Measurements from ENCODE around the gene SPECC1L. TPM values are rescaled to one million over a fixed set of nuclear protein-coding genes. Genes with fewer than 3 reads are reported as not detected.
"Not testable (repeated sequence)": the region's sequence is repeated elsewhere in the genome, so short reads cannot be mapped to it uniquely, and the experiment has no call there.

Gene SPECC1L
- total RNA-seq, 1 donor from 2014 or later: 41.9 TPM

DNA sequence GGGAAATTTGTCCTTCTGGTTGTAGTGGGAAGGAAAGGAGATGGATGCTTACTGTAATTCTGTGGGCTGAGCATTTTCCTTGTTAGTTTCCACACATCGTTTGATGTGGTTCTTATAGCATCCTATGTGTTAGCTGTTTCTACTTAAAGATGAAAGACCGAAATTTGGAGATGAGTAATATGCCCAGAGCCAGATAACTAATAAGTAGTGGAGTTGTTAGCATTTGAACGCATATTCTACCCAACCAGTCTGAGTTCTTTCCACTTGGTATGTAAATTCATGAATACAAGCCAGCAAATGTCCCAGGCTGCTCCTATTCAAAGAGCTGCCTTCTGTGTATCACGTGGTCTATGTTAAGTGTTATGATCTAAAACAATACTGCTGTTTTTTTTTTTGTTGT lies 14.6 kb downstream of the SPECC1L start:
- DNase-seq (ENCODE audit: extremely low read depth, low read depth, low spot score): no peak

DNA sequence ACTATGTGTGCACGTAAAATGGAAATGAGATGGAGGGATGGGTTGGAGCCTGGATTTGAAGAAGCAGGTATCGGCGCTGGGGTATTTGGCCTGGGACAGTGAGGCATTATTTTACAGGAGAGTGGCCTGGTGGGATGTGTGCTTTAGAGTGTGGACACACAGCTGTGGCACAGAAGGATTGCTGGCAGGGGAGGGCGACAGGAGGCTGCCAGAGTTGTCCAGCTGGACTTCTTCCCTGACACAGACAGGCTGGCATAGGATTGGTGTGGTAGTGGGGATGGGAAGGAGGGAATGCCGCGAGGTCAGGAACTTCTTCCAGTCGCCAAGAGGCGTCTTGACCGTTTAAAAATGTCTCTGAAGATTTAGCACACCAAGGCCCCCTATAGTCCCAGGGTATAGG lies 16.6 kb downstream of the SPECC1L start:
- not testable (repeated sequence) for DNase-seq (ENCODE audit: extremely low read depth, low read depth, low spot score)

GRCh38 chr22:24287801-24288200 lies 17.2 kb downstream of the SPECC1L start:
- not testable (repeated sequence) for DNase-seq (ENCODE audit: extremely low read depth, low read depth, low spot score)

- no peak for DNase-seq (ENCODE audit: extremely low read depth, low read depth, low spot score)
These were observed 18.5 kb downstream of the SPECC1L start for GRCh38 chr22:24289114-24289513.

DNA sequence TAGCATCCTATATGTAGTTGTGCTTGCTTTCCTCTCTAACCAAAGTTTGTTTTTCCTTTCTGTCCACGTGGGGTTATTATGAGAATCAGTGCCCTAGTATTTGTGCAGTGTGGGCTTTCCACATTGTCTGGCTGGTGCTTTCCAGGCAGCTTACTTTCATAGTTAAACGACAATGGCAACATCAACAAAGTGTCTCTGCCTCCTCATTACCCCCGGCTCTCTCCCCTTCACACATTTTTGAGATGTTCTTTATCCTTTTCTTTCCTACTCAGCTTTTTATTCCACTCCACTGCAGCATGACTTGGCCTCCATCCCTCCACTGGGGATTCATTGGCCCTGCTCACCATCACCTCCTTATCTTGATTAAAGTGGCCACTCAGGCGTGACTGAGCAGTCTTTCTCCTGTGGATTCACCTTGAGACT lies 19.1 kb downstream of the SPECC1L start:
- no peak for DNase-seq (ENCODE audit: extremely low read depth, low read depth, low spot score)

DNA sequence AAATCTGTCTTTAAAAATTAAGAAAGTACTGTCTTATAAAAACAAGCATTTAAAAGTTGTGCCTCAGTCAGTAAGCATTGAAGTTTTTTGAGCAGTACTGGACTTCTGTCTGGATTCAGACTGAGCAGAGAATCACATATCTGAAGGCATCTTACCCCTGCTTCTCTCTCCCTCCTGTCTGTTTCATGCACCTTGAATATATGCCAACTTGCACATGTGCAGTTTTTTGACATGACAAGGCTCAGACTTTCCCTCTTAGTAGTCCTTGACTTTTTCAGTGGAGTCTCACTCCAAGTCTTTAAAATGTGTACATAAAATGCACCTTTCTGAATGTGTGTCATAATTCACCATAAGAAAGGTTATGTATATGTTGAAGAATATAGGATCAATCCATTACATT lies 19.8 kb downstream of the SPECC1L start:
- DNase-seq (ENCODE audit: extremely low read depth, low read depth, low spot score): no peak

- no peak for DNase-seq (ENCODE audit: extremely low read depth, low read depth, low spot score)
These were observed 21.0 kb downstream of the SPECC1L start for GRCh38 chr22:24291515-24292201.

GRCh38 chr22:24292202-24292830 lies 21.7 kb downstream of the SPECC1L start:
- not testable (repeated sequence) for DNase-seq (ENCODE audit: extremely low read depth, low read depth, low spot score)

DNA sequence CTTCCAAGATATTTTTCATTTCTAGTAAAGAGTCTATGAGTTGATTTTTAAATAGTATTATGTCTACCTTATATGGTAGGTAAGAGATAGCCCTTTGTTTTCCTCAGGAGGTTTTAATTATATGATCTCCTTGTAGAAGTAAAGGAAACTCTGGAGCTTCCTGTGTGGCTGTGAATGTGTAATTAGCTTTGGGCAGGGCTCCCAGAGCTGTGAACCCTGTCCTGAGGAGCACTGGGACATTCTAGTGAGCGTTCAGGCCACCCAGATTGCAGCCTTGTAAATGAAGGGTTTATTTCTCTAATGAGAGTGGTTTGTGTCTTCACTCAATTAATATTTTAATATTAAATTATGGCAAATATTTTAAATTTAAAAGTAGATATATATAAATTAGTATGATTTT lies 24.3 kb downstream of the SPECC1L start:
- not testable (repeated sequence) for DNase-seq (ENCODE audit: extremely low read depth, low read depth, low spot score)

GRCh38 chr22:24298497-24299155 lies 28.0 kb downstream of the SPECC1L start:
- not testable (repeated sequence) for DNase-seq (ENCODE audit: extremely low read depth, low read depth, low spot score)

- not testable (repeated sequence) for DNase-seq (ENCODE audit: extremely low read depth, low read depth, low spot score)
These were observed 29.9 kb downstream of the SPECC1L start for GRCh38 chr22:24300522-24300921.

GRCh38 chr22:24302591-24302990 lies 32.0 kb downstream of the SPECC1L start:
- no peak for DNase-seq (ENCODE audit: extremely low read depth, low read depth, low spot score)

- no peak for DNase-seq (ENCODE audit: extremely low read depth, low read depth, low spot score)
These were observed 32.4 kb downstream of the SPECC1L start for GRCh38 chr22:24303007-24303406.

DNA sequence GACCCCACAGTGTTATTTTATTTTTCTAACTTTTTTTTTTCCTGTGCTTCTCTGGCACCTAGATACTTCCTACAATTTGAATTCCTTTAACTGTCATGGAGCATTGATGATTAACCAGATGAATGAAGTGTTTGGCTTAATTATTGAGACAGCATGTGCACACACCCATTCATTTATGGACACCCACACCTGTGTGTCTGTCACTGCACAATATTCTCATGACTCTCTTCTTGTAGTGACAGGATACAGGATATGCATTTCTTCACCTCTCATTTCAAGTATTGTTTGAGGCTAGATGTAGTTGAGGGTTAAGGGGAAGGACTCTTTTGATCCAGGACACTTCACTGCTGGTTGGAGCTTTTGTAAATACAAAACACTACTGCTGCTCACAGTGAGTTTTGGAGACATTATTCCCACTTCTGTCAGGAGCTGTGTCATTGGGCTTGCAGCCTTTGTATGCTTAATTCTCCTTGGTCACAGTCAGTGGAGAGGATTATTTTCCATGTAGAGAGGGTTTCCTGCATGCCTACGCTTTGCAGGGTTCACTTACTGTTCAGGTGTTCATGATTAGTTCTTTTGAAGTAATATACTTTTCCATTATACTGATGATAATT lies 33.5 kb downstream of the SPECC1L start:
- DNase-seq (ENCODE audit: extremely low read depth, low read depth, low spot score): no peak

GRCh38 chr22:24305260-24305692 lies 34.6 kb downstream of the SPECC1L start:
- no peak for DNase-seq (ENCODE audit: extremely low read depth, low read depth, low spot score)

GRCh38 chr22:24310969-24311368 lies 40.3 kb downstream of the SPECC1L start:
- DNase-seq (ENCODE audit: extremely low read depth, low read depth, low spot score): no peak

GRCh38 chr22:24315367-24315966 lies 44.8 kb downstream of the SPECC1L start:
- DNase-seq (ENCODE audit: extremely low read depth, low read depth, low spot score): no peak

DNA sequence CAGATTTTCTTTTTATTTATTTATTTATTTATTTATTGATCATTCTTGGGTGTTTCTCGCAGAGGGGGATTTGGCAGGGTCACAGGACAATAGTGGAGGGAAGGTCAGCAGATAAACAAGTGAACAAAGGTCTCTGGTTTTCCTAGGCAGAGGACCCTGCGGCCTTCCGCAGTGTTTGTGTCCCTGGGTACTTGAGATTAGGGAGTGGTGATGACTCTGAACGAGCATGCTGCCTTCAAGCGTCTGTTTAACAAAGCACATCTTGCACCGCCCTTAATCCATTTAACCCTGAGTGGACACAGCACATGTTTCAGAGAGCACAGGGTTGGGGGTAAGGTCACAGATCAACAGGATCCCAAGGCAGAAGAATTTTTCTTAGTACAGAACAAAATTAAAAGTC lies 45.6 kb downstream of the SPECC1L start:
- DNase-seq (ENCODE audit: extremely low read depth, low read depth, low spot score): not testable (repeated sequence)

DNA sequence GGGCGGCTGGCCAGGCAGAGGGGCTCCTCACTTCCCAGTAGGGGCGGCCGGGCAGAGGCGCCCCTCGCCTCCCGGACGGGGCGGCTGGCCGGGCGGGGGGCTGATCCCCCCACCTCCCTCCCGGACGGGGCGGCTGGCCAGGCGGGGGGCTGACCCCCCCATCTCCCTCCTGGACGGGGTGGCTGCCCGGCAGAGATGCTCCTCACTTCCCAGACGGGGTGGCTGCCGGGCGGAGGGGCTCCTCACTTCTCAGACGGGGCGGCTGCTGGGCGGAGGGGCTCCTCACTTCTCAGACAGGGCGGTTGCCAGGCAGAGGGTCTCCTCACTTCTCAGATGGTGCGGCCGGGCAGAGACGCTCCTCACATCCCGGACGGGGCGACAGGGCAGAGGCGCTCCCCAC lies 46.9 kb downstream of the SPECC1L start:
- not testable (repeated sequence) for DNase-seq (ENCODE audit: extremely low read depth, low read depth, low spot score)

GRCh38 chr22:24319451-24319850 lies 48.8 kb downstream of the SPECC1L start:
- DNase-seq (ENCODE audit: extremely low read depth, low read depth, low spot score): no peak

GRCh38 chr22:24321999-24322398 lies 51.4 kb downstream of the SPECC1L start:
- no peak for DNase-seq (ENCODE audit: extremely low read depth, low read depth, low spot score)

All from glomerular endothelial cell (primary cell).